ENCODE data around the gene RXRA.

GRCh38 chr9:134294153-134295071, 31.8 kb upstream of the RXRA start:
- TF ChIP-seq CTCF (IDR thresholded peaks at IDR 0.05 in 8 of 11, conservative IDR thresholded peaks at IDR 0.05 in 3 of 11) (no peak), POLR2A (IDR thresholded peaks at IDR 0.05) (no peak)

All from spleen (tissue), 7 donors.